22Rv1 (cell line): Measurements from ENCODE around the gene MYO18B.

ENCODE experiments used
- H3K27ac ChIP-seq: fragments of 450-650 bp; 2 replicates; pipeline ENCODE4 v1.5.1; 2017
- CTCF ChIP-seq: fragments of 450-650 bp; IDR thresholded peaks from 2 replicates; pipeline ENCODE4 v1.5.1; 2017; ENCODE audit warnings: mild to moderate bottlenecking
- ZFX ChIP-seq: fragments of 450-650 bp; IDR thresholded peaks from 2 replicates; pipeline ENCODE4 v1.6.1; 2017; ENCODE audit warnings: antibody characterized with exemption, borderline replicate concordance

Gene MYO18B

GRCh38 chr22:25729016-25729995 lies 12.7 kb upstream of the MYO18B start:
- no peak overlapping the region for H3K27ac ChIP-seq
- TF ChIP-seq ZFX = no peak
- no peak for TF ChIP-seq CTCF

- H3K27ac ChIP-seq = no peak overlapping the region
- TF ChIP-seq ZFX (no peak), CTCF (no peak)
These were observed 6.3 kb upstream of the MYO18B start for GRCh38 chr22:25735650-25736049.

- TF ChIP-seq CTCF (no peak), ZFX (no peak)
- H3K27ac ChIP-seq = no peak overlapping the region
These were observed 5.5 kb upstream of the MYO18B start for GRCh38 chr22:25736378-25737011.

DNA sequence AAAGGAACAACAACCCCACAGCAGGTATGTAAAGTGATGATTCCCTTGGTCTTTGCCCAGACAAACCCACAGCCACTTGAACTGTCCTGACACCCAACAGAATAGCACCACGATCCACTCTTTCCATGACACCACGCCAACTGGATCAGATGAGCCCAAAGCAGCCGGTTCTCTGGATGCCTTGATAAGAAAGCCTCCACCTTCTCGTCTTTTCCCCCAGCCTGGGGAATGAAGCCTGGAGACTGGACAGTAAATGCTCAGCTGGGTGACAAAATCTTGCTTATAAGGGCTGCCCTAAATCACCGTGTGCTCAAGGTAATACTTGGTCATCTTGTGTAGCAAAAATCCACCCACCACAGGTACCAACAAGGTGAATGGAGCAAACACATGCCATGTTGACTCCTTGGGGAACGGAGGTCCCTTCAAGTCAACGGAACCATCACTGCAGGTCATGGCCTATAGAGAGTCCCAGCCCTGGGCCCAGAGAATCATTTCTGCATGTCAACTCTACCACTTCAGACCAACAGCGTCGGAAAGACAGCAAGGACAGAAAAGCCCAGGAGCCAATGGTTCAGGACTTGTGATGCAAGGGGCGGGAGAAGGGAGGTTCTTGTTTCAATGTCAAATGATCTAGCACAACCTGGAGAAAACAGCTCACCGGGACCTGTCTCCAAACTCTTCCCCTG lies 2.2 kb upstream of the MYO18B start:
- TF ChIP-seq CTCF (no peak), ZFX (no peak)
- no peak overlapping the region for H3K27ac ChIP-seq

DNA sequence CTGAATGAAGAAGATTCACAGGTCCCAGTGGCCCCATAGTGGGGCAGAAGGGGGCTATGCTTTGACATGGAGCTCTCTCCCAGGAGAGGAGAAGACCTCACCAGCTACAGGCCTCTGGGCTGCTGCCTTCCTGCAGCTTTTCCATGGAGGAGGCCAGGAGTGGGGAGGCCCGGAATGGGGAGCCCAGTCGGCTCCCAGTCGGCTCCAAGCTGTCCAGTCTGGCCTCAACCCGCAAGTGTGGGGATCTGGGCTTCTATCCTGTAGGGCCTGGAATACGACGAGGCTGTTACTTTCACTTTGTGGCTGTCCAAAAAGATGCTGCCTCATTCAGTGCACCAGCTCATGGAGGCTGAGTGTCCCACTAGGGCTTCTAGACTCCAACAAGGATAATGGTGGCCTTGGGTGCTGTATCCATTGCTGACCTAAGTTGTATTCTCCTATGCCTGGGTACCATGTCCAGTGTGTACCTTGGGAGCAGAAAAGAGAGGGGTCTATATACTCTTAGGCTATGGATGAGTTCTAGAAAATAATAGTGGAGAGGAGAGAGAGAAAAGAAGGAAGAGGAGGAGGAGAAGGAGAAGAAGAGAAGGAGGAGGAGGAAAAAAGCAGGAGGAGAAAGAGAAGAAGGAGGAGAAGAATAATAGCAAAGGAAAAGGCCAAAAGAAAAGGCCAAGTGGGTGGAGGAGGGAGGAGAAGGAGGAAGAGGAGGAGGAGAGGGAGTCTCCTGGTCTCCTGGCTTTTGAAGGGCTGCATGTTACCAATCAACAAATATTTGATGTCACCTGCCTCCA lies 1.1 kb downstream of the MYO18B start:
- H3K27ac ChIP-seq = no peak overlapping the region
- TF ChIP-seq ZFX (no peak), CTCF (no peak)

- no peak overlapping the region for H3K27ac ChIP-seq
These were observed 2.7 kb downstream of the MYO18B start for GRCh38 chr22:25744694-25745093.

More at GRCh38 chr22:25744694-25745093, 2.7 kb downstream of the MYO18B start:
- TF ChIP-seq ZFX (no peak), CTCF (no peak)
